Right cardiac atrium (tissue), 5 donors: ENCODE results near the gene SYT8. TPM values are rescaled to one million over a fixed set of nuclear protein-coding genes. Genes with fewer than 3 reads are reported as not detected.

Experiments
- ATAC-seq, 2 donors: fragments of 200-7000 bp; cut with Tn5 transposase; one replicate each; pipeline versions ENCODE4 v1.8.0 to v1.9.1; 2020; ENCODE audit warnings: moderate library complexity in 2 of 2, mild to moderate bottlenecking in 1 of 2
- DNase-seq, 3 donors: peaks; one replicate each; pipeline ENCODE4 v3.0.0-alpha.2; 2020
- H3K27ac ChIP-seq: one replicate; pipeline ENCODE4 v1.5.1; 2013; ENCODE audit warnings: mild to moderate bottlenecking, low read length, control low read depth, moderate library complexity
- H3K27me3 ChIP-seq: one replicate; pipeline ENCODE4 v1.6.1; 2013; ENCODE audit not compliant: control insufficient read depth, insufficient read depth
- H3K4me1 ChIP-seq: one replicate; pipeline ENCODE4 v1.6.1; 2013; ENCODE audit warnings: low read length; ENCODE audit not compliant: control insufficient read depth, insufficient read depth
- H3K4me3 ChIP-seq: one replicate; pipeline ENCODE4 v1.5.1; 2013; ENCODE audit warnings: low read length, control low read depth
- H3K9me3 ChIP-seq: one replicate; pipeline ENCODE4 v1.6.1; 2013; ENCODE audit warnings: low read length; ENCODE audit not compliant: control insufficient read depth
- WGBS: extraction: QIAGEN DNeasy Blood & Tissue Kit; methylation state at CpG from one replicate; pipeline ENCODE4 v1.1.7; 2013; 5-methylcytosine and 5-hydroxymethylcytosine counted together
- intact Hi-C, 4 donors: fragments of 100-400 bp; cut with DNase I; formaldehyde crosslinking; loops; one replicate each; pipeline versions ENCODE4 v1.11.0 to v1.14.0; 2022 to 2023
- polyA plus RNA-seq: library from polyadenylated mRNA; stranded (reverse); fragments of 200-250 nt; gene quantifications from one replicate; pipeline ENCODE4 v1.2.3, GENCODE V29; 2013
- total RNA-seq, 4 donors: library from RNA; stranded (reverse); fragmentation: NEBNext Ultra II Directional; extraction: Animal tissue kit (Norgen Biotek cat#: 25700); gene quantifications; one replicate each; pipeline ENCODE4 v1.2.1, GENCODE V29; 2021
- donor health status: healthy with polysubstance abuse.
- donor health status: DM: no; HTN: yes; CAD: no.
- donor health status: DM: no; HTN: no; CAD: no.
- donor health status: DM: no; HTN: yes; CAD: no; lungs with severe emphysema.
- donor health status: DM: yes; HTN: yes; CAD: no.

SYT8 gene
- total and polyA plus RNA-seq, 5 donors, result not detected

- H3K4me1 ChIP-seq, result peaks cover 2% of the 10 kb centered on the region
- peak in 1 of 3 donors; percentile 39 for DNase-seq
- no peak overlapping the region for H3K4me3 ChIP-seq
- no peaks in the 10 kb centered on the region for H3K9me3 ChIP-seq
- H3K27ac ChIP-seq, result no peak overlapping the region
- H3K27me3 ChIP-seq, result no peaks in the 10 kb centered on the region
- no peak for ATAC-seq
- WGBS, result 80% methylated on average over 19 of the region's 19 CpGs
- intact Hi-C loops, result no loop called here
Measured at GRCh38 chr11:1827931-1828330, 6.9 kb upstream of the SYT8 start.

DNA sequence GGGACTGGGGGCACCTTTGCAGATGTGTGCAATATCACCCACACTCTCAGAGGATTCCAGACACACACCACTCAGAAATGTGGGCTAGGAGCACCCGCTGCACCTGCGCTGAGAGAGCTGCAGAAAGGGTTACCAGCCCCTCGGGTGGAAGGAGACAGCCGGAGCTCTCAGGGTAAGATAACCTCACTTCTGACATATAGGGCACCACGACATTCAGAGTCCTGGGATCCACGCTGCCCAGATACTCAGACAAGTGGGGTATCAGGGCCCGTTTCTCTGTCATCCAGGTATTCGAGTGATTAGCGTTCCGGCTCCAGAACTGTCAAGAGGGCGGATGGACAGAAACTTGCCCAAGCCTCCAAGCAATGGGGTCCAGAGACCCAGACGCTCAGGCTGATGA lies 6.2 kb upstream of the SYT8 start:
- H3K9me3 ChIP-seq, result no peaks in the 10 kb centered on the region
- intact Hi-C loops, result no loop called here
- 83% methylated on average over 12 of the region's 12 CpGs for WGBS
- DNase-seq, result no peak
- no peak for ATAC-seq
- no peak overlapping the region for H3K4me3 ChIP-seq
- H3K27ac ChIP-seq, result no peak overlapping the region
- no peaks in the 10 kb centered on the region for H3K27me3 ChIP-seq
- H3K4me1 ChIP-seq, result peaks cover 2% of the 10 kb centered on the region

- WGBS, result 78% methylated on average over 11 of the region's 11 CpGs
- ATAC-seq, result no peak
- H3K4me1 ChIP-seq, result peaks cover 2% of the 10 kb centered on the region
- peak in 1 of 3 donors; percentile 17 for DNase-seq
- no peak overlapping the region for H3K27ac ChIP-seq
- intact Hi-C loops, result no loop called here
- no peaks in the 10 kb centered on the region for H3K27me3 ChIP-seq
- no peaks in the 10 kb centered on the region for H3K9me3 ChIP-seq
- H3K4me3 ChIP-seq, result no peak overlapping the region
Measured at GRCh38 chr11:1829039-1829820, 5.6 kb upstream of the SYT8 start.

DNA sequence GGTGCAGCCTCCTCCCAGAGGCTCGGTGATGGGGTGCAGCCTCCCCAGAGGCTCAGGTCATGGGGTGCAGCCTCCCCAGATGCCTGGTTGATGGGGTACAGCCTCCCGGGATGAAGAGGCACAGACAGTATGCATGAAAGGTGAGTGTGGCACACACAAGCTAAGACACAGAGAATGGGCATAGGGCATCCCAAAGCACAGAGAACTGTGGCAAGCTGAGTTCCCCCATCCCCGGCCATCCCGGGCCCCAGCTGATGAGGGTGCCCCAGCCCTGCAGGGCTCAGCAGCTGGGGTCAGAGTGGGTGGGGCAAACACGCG lies 4.8 kb upstream of the SYT8 start:
- H3K9me3 ChIP-seq, result no peaks in the 10 kb centered on the region
- 65% methylated on average over 6 of the region's 6 CpGs for WGBS
- DNase-seq, result peak in 1 of 3 donors; percentile 9

DNA sequence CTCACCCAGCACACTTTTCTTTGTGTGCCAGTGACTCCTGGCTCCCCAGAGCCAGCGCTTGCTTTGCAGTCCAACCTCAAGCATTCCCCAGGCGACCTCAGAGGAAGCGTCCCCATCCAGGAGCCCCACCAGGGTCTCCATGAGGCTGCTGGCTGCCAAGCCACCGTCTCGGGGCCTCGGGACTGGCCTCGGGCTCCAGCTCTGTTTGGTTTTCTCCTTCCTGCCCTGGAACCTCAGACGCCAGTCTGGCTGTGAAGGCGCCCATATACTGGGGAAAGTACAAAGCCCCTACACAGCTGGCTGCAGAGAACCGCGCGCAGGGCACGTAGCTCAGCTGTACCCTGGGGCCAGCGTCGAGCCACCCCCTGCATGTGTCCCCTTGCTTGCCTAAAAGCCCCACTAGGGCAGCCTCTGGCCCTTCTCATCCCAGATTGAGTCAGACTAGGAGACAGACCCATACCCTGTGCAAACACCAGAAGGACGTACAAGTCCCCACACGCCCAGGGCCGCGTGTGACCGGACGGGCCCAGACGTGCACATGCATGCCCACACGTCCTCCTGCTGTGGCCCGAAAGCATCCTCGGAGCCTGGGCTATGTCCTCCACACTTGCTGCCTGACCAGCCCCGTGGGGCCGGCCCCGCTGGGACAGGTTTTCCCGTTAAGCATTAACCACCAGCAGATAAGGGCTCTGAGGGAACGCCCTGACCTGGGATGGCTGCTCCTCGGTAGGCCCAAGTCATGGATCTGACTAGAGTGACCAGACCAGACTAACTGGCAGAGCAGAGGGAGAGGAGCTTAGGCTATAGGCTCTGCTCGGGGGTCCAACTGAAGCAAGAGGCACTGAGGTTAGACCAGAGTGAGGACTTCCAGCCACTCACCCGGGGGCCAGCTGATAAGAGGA lies 4.2 kb upstream of the SYT8 start:
- H3K4me3 ChIP-seq, result no peak overlapping the region
- 66% methylated on average over 33 of the region's 33 CpGs for WGBS
- DNase-seq, result peak in 1 of 3 donors; percentile 32
- intact Hi-C loops, result loop anchor here in 2 of 4 donors (5.0 to 10.0 kb wide), 3 partner anchors 138 to 324 kb away; no protein-coding TSS in a partner anchor
- no peaks in the 10 kb centered on the region for H3K9me3 ChIP-seq
- no peaks in the 10 kb centered on the region for H3K27me3 ChIP-seq
- peaks cover 2% of the 10 kb centered on the region for H3K4me1 ChIP-seq
- no peak overlapping the region for H3K27ac ChIP-seq
- ATAC-seq, result no peak

More for the DNA sequence above, 4.8 kb upstream of the SYT8 start:
- Histone ChIP-seq H3K4me1 (peaks cover 2% of the 10 kb centered on the region), H3K27me3 (no peaks in the 10 kb centered on the region), H3K4me3 (no peak overlapping the region), H3K27ac (no peak overlapping the region)
- intact Hi-C loops, result loop anchor here in 2 of 4 donors (5.0 to 10.0 kb wide), 3 partner anchors 138 to 325 kb away; no protein-coding TSS in a partner anchor
- ATAC-seq, result no peak

DNA sequence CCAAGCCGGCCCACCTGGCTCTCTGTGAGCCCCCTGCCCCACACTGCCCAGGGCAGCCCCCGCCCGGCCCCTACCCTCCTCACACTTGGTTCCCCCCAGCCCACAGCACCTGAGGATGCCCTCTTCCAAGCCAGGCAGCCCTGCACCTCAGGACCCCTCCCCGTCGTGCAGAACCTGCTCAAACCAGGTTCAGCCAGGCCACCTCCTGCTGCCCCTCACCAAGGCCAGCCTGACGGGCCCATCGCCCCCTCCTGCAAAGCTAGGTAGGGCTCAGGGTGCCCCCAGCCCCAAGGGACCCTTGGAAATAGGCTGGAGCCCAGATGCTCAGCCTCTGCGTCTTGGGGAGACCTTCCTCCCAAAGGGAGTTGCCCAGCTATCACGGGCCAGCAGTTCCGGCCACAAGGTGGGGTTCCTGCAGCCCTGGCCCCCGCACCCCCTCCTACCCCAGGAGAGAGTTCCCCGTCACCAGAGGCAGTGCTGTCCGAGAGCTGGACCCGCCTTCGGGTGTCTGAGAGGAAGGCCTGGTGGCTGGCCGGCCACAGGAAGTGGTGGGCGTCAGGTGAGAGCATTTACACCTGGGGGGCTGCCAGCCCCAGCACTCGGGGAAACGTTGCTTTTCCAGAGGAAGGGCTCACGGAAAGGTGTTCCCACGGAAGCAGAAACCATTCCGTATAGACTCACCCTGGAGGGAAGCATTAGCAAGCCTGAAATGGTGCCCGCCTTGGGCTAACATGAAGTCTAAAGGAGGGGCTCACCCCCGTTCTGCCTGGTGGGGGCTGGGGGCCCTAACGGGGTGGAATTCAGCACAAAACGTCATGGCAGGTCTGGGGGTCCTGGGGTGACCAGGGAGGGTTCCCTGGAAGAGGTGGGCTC lies 3.2 kb upstream of the SYT8 start:
- WGBS, result 70% methylated on average over 26 of the region's 26 CpGs
- ATAC-seq (no peak), DNase-seq (peak in 1 of 3 donors; percentile 37)
- Histone ChIP-seq H3K9me3 (no peaks in the 10 kb centered on the region), H3K4me3 (no peak overlapping the region), H3K4me1 (peaks cover 2% of the 10 kb centered on the region), H3K27me3 (no peaks in the 10 kb centered on the region), H3K27ac (no peak overlapping the region)
- intact Hi-C loops, result loop anchor here (2.0 to 10.0 kb wide), 5 partner anchors 137 to 323 kb away; no protein-coding TSS in a partner anchor

DNA sequence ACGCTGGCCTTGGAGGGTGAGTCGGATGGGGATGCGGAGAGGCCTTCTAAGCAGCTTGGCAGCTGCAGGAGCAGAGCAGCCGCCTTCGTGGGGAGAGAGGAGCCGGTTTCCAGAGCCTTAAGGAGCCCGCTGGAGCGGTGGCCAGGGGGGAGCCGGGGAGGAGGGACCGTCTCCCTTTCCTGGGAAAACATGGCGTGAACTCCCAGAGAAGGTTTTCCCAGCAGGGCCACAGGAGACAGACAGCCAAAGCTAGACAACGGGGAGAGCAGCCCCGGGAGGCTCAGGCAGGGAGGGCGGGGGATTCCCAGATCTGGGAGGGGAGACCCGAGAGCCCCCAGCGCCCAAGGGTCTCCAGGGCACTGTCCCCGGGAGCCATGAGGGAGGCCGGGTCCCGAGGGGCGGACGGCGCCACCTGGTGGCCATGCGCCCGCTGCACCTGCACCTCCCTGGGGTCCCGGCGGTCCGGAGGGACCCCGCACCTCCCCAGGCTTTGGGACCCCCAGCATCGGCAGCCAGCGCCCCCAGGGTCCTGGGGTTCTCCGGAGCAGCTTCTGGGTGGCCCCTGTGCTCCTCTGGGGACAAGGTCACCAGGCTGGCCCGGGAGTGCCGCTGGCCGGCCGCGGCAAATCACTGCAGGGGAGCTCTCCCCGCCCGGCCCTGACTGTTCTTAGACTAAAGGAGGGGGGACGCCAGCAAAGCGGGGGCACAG lies 2.4 kb upstream of the SYT8 start:
- ATAC-seq (peak; percentile 65 to 71), DNase-seq (peak; percentile 56 to 85 (median 84))
- Histone ChIP-seq H3K4me3 (no peak overlapping the region), H3K27ac (no peak overlapping the region), H3K4me1 (peaks cover 2% of the 10 kb centered on the region), H3K27me3 (no peaks in the 10 kb centered on the region), H3K9me3 (no peaks in the 10 kb centered on the region)
- intact Hi-C loops, result loop anchor here (2.0 to 10.0 kb wide), 5 partner anchors 138 to 322 kb away; no protein-coding TSS in a partner anchor
- 16% methylated on average over 40 of the region's 40 CpGs for WGBS

DNA sequence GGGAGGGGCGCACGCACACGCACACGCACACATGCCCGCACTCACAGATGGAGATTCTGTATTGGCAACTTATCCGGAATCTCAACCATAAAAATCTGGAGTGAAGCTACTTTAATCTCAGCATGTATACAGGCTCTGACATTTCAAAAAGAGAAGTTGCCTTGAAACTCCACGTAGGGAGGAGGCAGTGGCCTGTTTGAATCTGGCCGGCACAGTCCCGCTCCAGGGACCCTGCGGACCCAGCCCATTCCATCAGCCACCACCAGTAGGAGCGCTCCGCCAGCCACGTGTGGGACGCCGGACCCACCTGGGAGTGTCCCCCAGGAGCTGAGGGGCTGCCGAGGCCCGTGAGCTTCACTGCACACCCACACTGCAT lies 1.9 kb upstream of the SYT8 start:
- Histone ChIP-seq H3K27ac (no peak overlapping the region), H3K4me1 (no peaks in the 10 kb centered on the region), H3K4me3 (no peak overlapping the region), H3K27me3 (no peaks in the 10 kb centered on the region), H3K9me3 (no peaks in the 10 kb centered on the region)
- intact Hi-C loops, result loop anchor here (2.0 to 10.0 kb wide), 5 partner anchors 138 to 322 kb away; no protein-coding TSS in a partner anchor
- ATAC-seq (no peak), DNase-seq (peak in 1 of 3 donors; percentile 42)
- 63% methylated on average over 17 of the region's 17 CpGs for WGBS

- no peaks in the 10 kb centered on the region for H3K4me1 ChIP-seq
- no peaks in the 10 kb centered on the region for H3K9me3 ChIP-seq
- no peaks in the 10 kb centered on the region for H3K27me3 ChIP-seq
- WGBS, result 91% methylated on average over 14 of the region's 14 CpGs
- no peak overlapping the region for H3K27ac ChIP-seq
- ATAC-seq (peak in 1 of 2 donors; percentile 4), DNase-seq (peak in 2 of 3 donors; percentile 7 to 46)
- H3K4me3 ChIP-seq, result no peak overlapping the region
- intact Hi-C loops, result loop anchor here in 2 of 4 donors (5.0 to 10.0 kb wide), 3 partner anchors 142 to 321 kb away; no protein-coding TSS in a partner anchor
Measured at GRCh38 chr11:1834062-1834610, 654 bp upstream of the SYT8 start.
